Left forelimb (tissue), 1 donor: Measurements from ENCODE around the gene GALNT12.

Experiments
- DNase-seq: peaks from one replicate; pipeline ENCODE4 v3.0.0-alpha.2; 2018; ENCODE audit warnings: low spot score

GALNT12 gene

DNA sequence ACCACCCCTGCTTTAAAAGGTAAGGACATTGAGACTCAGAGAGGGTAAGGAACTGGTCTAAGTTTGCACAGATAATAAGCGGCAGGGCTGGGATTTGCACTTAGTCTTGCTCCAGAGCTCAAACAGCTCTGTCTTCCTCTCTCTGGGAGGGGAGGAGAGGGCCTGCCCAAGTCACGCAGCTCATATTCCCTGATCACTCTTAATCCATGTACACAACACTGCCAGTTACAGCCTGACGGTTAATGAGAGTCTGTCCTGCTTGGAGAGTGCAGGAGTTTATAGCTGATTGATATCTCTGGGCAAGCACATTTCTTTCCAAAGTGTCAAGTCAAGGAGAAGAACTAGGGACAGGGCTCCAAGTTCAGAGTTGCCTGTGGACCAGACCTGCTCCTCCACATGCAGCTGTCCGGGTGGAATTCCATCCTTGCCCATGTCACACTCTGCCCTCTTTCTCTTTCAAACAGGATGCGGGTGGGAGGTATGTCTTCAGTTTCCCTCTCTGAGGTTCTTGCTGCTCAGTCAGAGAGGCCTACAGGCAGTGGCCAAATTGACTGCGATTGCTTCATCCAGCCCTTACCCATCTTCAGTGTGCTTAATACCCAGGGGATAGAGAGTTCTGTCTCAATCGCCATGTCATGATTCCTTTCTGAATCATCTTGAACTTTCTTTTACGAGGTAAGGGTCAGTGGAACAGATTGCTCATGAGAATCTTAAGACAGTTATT lies 54.5 kb downstream of the GALNT12 start:
- no peak for DNase-seq

DNA sequence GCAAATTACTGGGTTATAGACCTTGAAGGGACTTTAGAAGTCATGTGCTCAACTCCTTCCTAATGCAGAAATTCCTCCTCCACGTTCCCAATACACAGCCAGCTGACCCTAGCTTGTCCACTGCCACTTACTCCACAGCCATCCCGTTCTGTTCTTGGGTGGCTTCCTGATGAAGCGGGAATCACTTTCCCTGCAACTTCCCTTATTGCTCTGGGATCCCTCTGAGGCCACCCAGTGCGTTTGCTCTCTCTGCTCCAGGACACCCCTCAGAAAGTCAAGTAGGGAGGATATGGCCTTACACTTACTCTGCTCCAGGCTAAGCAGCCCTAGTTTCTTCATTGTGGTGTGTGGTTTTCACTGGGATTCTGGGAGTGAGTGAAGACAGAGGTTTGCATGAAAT lies 55.5 kb downstream of the GALNT12 start:
- DNase-seq, result no peak

DNA sequence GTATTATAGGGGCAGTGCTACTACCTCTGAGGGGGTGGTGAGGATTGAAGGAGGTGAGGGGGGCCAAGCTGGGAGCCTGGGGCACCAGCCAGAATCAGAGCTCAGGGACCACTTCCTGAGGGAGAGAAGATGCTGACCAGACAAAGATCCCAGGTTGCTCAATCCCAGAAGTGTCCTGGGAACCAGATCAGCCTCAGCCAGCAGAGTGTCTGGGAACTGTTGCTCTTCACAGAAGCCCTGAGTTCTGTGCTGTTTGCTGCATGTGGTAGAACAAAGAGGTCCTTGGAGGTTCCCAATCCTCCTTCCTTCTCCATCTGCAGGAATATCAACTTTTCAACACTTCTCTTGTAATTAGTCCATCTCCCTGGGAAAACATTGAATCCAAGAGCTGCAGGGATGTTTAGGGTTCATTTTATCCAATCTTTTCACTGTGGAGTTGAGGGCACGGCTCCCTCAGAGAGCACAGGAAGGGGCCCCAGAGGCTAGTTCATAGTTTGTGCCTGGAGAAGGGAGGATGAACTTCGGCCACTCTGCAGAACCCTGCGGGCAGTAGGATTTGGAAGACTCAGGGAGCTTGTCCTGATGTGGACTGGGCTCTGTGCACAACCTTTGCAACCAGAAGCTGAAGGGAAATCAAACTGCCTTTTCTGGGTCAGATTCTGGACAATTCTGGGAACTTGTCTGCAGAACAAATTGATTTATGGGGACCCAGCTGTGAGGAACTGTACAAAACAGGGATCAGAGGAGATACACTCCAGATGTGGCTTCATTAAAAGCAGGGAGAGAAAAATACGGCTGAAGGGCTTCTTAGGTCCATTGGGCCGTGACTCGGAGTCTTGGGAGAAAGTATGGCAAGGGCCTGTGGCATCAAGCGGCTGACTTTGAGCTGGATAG lies 57.1 kb downstream of the GALNT12 start:
- no peak for DNase-seq

DNA sequence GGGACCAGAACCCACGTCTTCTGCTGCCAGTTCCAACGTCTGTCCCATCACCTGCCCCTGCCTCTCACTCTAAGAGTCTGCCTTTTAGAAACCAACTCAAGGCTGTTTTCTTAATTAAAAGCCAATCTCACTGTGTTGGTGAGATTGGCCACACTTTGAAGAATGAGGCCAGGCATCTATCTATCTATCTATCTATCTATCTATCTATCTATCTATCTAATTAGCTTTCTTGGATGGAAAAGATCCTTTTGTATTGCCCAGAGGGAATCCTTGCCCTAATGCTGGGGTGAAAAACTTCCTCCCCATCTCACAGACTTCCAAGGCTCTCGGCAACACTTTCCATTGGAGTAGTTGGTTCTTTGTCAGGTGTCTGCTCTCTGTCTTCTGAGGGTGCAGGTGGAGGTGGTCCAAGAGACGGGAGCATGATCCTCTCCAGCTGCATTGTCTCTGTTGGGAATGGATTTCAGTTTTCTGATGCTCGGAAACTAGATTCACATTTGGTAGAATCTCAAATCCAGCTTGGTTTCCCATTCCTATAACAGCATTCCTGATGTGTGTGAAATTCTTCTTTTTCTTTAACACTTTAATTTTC lies 57.9 kb downstream of the GALNT12 start:
- DNase-seq, result no peak

DNA sequence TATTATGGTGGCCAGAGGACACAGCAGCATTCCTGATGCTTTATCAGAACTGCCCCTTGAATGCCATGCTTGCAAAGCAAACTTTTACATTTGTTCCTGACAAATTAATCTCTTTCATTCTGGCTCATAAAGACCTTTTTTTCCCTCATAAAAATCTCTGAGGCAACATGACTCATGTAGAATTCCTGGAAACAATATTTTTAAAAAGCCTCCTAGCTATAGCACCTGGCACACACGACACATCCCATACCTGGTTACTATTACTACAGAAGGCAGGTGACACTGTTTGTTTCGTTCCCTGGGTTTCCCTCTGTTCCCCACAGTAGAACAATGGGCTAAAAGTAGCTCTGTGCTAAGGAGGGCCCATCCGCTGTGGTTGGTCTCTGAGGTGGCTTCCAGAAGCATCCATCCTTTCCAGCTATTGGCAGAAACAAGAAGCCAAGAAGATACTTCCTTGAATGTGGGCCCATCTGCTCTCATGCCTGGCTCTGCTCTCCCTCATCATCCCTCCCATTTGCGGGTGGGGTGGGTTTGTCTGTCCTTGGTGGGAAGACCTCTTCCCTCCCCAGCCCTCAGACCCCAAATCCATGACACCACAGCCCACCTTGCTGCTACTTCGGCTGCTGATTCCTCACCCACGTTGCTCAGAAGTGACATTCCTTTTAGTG lies 59.1 kb downstream of the GALNT12 start:
- no peak for DNase-seq

DNA sequence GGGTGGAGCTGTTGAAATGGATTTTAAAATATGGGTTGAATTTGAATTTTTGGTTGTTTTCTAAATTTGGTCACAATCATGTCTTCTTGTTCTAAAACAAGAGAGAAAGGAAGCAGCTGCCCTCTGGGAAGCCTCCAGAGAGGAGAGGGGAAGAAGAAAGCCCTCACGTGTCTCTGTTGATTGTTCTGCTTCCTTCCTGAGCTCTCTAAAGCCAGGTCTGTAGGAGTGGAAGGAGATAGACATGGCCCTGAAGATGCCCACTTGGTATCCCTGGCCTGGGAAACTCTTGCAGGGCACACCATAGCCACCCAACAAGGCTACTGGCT lies 59.6 kb downstream of the GALNT12 start:
- no peak for DNase-seq

DNA sequence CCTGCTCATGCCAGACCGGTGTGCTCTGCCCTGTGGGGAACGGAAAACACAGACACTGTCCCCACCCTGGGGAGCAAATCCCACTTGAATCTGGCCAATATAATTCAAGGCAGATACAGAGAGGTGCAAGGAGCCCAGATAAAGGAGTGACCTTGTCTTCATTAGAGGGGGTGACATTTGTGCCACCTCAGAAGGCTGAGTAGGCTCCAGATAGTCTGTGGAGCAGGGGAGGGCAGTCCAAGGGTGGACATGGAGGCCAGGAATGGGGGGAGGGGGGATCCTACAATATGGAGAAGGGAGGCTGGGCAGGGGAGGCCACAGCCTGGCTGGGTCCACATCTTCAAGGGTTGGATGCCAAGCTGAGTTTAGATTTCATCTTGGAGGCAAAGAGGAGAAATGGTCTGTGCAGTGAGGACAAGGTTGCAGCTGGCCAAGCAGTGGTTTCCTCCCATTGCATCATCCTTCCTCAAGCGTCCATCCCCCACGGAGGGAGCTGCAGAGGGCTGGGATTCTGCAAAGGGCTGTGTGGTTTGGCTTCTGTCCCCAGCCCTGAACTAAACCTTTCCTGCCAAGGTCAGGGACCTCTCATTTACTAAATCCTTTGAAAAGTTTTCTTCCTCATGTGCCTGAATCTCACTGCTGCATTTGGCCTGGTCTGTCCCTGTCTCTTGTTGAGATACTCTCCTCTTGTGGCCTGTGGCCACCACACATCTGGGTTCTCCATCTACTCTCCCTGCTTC lies 60.1 kb downstream of the GALNT12 start:
- no peak for DNase-seq

DNA sequence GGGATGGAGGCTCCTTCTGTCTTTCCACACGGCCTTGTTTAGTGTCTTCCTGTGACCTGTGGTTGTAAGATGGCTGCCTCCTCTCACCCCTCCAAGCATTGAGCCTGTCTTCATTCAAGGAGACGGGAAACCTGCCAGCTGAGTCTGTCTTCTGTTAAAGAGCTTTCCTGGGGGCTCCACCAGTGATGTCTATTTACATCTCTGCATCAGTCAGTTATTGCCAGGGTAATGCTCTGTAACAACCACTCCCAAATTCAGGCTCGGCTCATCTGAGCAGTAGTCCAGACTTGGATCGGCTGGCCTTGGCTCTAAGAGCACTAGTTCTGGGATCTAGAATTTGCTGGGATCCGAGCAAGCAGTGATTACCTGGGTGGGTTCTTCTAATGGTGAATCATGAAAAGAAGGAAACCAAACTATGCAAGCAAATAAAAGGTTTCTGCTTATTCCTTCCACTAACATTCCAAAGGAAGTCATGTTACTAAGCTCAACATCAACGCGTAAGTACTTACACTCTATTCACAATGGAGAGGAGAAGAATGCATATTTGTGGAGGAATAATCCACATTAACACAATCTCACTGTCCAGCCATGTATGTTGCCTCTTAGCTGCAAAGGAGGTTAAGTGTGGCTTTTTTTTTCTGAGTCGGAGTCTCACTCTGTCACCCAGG lies 61.7 kb downstream of the GALNT12 start:
- no peak for DNase-seq

DNA sequence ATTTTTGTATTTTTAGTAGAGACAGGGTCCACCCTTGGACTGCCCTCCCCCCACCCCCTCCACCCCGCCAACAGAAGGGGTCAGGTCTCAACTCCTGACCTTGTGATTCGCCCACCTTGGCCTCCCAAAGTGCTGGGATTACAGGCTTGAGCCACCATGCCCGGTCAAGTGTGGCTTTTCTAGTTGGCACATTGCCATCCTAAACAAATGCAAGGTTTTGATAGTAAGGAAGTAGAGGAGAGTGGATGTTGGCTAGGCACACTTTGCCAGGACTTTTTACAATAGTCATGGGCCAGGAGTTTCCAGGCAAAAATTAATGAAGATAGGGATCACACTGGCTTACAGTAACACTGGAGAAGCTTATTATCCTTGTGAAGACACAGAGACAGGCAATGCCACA lies 62.4 kb downstream of the GALNT12 start:
- peak; percentile 14 for DNase-seq

DNA sequence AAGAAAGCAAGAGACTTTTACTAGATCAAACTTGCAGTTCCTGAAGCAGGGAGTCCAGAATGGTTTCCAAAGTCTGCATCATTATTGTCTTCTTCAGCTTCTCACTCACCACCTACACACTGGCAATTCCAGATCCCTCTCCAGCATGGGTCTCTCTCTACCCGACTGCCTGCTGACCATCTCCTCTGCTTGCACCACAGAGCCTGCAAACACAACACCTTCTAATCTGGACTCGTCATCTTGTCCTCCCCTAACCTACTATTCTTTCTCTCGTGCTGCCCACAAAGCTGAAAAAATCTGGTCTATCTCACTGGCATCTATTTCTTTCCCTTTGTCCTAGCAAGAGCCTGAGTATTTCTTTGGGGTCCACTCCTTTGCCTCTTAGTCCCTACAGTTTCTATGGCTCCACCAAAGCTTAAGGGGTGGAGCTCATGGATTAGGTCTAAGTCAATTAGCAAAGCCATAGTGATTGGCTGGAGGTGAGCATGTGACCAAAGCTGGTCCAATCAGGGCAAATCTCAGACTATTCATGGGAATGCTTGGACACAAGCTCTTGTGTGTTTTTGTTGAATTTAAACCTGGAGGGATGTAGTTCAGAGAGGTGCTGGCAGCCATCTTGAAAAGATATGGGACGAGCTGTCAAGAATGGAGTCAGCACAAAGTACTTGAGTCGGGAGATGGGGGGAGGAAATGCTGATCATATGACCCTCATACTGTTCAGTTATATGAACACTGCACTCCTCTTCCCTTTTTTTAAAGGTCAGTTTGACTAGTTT lies 63.5 kb downstream of the GALNT12 start:
- DNase-seq, result no peak

DNA sequence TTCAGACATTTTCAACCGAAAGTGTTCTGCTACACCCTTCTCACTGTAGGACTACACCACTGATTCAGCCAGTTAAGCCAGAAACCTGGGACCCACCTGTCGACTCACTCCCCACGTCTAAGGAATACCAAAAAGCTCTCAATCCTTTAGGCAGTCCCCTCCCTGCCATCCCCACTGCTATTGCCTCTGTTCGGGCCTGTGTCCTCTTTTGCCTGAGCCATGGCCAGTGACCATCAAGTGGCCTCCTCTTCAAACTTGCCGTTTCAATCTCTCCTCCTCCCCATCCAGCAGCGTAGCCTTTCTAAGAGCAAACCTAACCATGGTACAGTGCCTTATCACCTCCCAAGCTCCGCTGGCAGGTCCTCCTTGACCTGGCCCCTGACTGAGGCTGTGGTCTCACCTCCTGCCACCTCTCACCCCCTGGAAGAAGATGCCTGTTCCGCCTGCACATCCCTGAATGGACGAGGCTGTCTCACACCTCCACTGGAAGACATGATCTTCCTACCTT lies 64.1 kb downstream of the GALNT12 start:
- no peak for DNase-seq

DNA sequence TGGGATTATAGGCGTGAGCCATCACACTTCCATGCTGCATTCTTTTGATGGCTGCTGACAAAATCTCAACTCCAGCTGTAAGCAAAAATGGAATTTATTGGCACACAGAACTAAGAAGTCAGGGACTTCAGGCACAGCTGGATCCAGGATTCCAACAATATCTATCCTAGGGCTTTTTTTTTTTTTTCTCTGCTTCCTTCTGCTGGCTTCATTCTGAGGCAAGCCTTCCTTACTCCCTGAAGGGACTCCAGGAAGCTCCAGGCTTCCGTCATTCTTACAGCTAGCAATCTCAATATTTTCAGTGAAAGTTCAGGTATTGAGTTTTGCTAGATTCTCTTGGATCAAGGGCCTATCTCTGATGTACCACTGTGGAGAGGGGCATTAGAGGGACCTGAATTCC lies 66.1 kb downstream of the GALNT12 start:
- peak; percentile 5 for DNase-seq

DNA sequence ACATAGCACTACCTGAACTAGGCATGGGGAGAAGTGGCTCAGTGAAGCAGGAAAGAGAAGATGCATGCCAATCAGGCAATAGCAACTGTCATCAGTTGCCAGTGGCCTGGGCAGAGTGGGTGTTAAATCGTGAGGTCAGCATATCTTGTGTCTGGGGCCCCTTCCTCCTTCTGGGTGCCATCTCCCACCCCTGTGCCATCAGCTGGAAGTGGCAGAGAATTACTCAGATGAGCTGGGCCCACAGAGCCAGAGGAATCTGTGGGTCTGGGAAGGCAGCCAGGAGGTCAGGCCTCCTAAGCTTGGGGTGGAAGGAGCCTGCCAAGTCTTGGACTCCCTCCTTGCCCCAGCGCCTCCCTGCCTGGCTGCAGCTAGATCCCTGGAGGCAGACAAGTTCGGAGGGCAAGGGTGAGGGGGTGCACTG lies 66.5 kb downstream of the GALNT12 start:
- peak; percentile 59 for DNase-seq

DNA sequence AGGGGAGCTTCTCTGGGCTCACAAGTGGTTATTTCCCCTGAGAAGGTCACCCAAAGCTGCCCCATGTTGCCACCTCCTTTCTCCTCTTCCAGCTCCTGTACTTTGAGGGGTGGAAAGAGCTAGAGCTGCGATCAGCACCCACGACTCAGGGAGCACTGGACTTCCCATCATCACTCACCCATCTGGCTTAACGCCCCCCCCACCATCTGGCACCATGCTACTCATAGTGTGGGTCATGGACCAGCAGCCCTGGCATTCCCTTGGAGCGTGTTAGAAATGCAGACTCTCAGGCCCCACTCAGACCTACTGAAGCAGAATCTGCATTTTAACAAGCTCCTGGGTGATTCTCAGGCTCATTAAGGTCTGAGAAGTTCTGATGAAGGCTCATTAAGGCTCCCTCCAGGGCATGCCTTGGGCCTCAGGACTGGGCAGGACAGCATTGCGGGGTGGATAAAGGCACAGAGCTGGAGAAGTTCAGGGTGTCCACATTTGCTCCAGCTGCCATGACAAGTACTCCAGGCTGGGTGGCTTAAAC lies 67.3 kb downstream of the GALNT12 start:
- DNase-seq, result peak; percentile 22

DNA sequence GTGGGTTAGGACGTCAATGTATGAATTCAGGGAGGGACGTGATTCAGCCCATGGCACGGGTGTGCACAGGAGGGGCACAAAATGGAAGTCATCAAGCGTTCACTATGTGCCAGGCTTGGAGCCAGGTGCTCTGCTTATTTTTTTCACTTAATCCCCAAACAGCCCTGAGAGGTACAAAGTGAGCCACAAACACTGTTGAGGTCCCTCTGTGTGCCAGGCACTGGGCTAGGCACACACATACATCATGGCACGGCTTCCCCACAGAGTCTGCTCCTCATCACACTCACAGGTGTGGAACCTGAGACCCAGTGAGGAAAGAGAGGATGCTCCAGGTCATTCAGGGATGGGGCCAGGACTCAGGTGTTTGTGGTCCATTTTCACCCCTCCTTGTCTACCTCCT lies 68.1 kb downstream of the GALNT12 start:
- peak; percentile 42 for DNase-seq

DNA sequence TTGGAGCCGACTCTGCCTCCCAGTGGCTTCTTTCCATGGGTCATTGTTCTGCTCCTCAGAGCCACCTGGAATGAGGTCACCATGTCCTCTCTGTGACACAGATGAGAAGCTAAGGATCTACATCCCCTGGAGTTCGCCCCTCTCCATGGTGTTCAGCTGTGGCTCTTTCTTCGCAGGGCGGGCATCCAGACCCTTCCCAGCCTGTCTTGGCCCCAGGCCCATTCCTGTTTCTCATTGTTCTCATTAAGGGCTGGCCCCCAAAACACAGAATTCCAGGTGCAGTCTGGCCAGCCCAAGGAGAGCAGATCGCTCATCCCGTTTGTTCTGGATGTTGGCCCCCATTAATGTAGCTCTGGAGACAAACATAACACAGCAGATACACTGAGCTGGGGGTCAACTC lies 69.8 kb downstream of the GALNT12 start:
- no peak for DNase-seq

DNA sequence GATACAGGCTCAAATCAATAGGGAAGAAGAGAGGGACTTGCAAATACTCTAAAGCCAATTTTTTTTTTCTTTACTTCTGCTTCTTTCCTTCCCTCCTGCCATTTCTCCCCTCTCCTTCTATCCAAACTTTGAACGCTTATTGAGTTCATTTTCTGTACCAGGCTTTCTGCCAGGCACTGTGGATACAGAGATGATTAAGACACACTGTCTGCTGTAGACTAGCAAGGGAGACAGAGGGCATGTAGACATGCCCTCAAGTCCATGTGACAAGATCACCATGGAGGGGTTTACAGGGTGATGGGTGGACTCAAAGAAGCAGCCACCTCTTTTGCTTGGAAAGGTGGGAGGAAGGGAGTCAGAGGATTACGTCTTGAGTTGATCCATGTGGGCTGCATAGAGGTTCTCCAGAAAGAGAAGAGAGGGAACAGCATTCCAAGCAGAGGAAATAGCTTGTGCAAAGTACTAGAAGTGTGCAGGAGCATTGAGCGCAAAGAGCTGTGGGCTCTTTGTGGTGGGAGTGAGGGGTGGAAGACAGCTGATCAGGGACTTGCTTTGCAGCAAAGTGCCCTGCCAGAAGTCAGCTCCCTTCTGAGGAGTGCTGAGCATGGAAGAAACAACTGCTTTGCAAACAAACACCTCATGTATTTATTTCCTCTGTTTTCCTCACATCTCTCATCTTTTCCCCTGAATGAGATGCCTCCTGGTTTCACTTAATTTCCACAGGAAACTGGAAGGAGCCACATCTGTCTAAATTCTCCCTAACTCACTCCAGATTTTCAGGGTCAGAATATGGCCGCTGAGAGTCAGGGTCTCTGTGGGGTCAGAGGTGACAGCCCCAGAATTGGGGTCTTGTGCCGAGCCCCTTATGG lies 71.9 kb downstream of the GALNT12 start:
- DNase-seq, result no peak

DNA sequence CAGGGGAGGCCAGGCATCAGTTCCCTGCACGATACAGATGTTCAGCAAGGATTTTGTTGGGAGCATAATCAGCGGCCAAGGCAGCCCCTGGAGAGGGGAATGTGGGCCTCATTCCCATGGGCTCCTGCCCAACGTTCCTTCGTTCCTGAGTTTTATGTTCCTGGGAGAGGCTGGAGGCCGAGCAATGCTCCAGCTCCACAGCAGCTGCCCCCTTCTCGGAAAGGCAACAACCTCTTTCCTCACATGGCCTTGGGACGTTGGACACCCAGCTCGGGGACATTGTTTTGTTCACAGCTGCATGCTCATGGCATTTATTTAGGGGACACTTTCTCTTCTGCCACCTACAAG lies 72.5 kb downstream of the GALNT12 start:
- no peak for DNase-seq
